Measurements from ENCODE around the gene SCD. TPM values are rescaled to one million over a fixed set of nuclear protein-coding genes. Genes with fewer than 3 reads are reported as not detected.

Gene SCD
- total and polyA plus RNA-seq, 4 donors: 43.4 to 1,255 (median 234) TPM

- under 1% methylated on average over 45 of the region's 45 CpGs for WGBS
- H3K4me1 ChIP-seq (ENCODE audit: control insufficient read depth in 4 of 4, insufficient read depth in 4 of 4, low read length in 3 of 4): peaks cover 10 to 40% (median 13%) of the 10 kb centered on the region in 4 donors
- no peak for TF ChIP-seq HNF4G (IDR thresholded peaks at IDR 0.05)
- TF ChIP-seq MAX (IDR thresholded peaks at IDR 0.05): peak; percentile 55
- TF ChIP-seq EGR1 (IDR thresholded peaks at IDR 0.05; ENCODE audit: low read depth in 2 of 2): peak; percentile 91 to 94
- TF ChIP-seq CTCF (IDR thresholded peaks at IDR 0.05; ENCODE audit: low read depth, low read length, missing input control): no peak
- peak; percentile 69 for TF ChIP-seq FOXA2 (IDR thresholded peaks at IDR 0.05)
- TF ChIP-seq NR2F2 (IDR thresholded peaks at IDR 0.05): peak; percentile 64
- TF ChIP-seq ATF3 (IDR thresholded peaks at IDR 0.05): peak; percentile 84
- peak in 1 of 2 donors; percentile 55 for TF ChIP-seq GABPA (IDR thresholded peaks at IDR 0.05 in 1 of 2, conservative IDR thresholded peaks at IDR 0.05 in 1 of 2)
- TF ChIP-seq ZBTB33 (IDR thresholded peaks at IDR 0.05): peak; percentile 23
- TF ChIP-seq JUND (IDR thresholded peaks at IDR 0.05): peak; percentile 62 to 83
- TF ChIP-seq FOXA1 (IDR thresholded peaks at IDR 0.05): peak; percentile 55
- peak; percentile 96 for TF ChIP-seq SP1 (IDR thresholded peaks at IDR 0.05)
- peak in 1 of 2 donors; percentile 44 for TF ChIP-seq HNF4A (conservative IDR thresholded peaks at IDR 0.05)
- TF ChIP-seq YY1 (IDR thresholded peaks at IDR 0.05): peak; percentile 91
- peak; percentile 90 for TF ChIP-seq REST (IDR thresholded peaks at IDR 0.05)
- TF ChIP-seq TAF1 (conservative IDR thresholded peaks at IDR 0.05): peak; percentile 60
- TF ChIP-seq RAD21 (IDR thresholded peaks at IDR 0.05): peak; percentile 23 to 52
- peak; percentile 97 for TF ChIP-seq RXRA (IDR thresholded peaks at IDR 0.05)
Measured at GRCh38 chr10:100373298-100374199, 26.5 kb downstream of the SCD start.

More at GRCh38 chr10:100373298-100374199, 26.5 kb downstream of the SCD start:
- H3K36me3 ChIP-seq (ENCODE audit: control insufficient read depth in 4 of 4, insufficient read depth in 3 of 4, low read depth in 1 of 4, low read length in 3 of 4): peaks cover 0 to 1% (median 0%) of the 10 kb centered on the region in 4 donors
- no peaks in the 10 kb centered on the region for H3K27me3 ChIP-seq (ENCODE audit: control insufficient read depth in 4 of 4, insufficient read depth in 4 of 4, low read length in 3 of 4)
- DNase-seq (ENCODE audit: low spot score): peak; percentile 94
- no peaks in the 10 kb centered on the region for H3K9me3 ChIP-seq (ENCODE audit: control insufficient read depth in 4 of 4, low read length in 3 of 4)
- peak overlapping the region; percentile 98 to 100 for H3K9ac ChIP-seq (ENCODE audit: low read depth in 1 of 2, low read length in 2 of 2)
- H3K27ac ChIP-seq (ENCODE audit: low read depth in 1 of 2, low read length in 2 of 2): peak overlapping the region; percentile 100
- H3K4me3 ChIP-seq (ENCODE audit: low read depth in 1 of 3, low read length in 3 of 3): peak overlapping the region; percentile 50 to 68 (median 66)
